Loucy (cell line): ENCODE data around the gene RUNX2.
A peak's percentile ranks its signal among the peaks of the same experiment; 100 is the strongest.
"Not testable (repeated sequence)": the region's sequence is repeated elsewhere in the genome, so short reads cannot be mapped to it uniquely, and the experiment has no call there.

Source experiments
- H2AFZ ChIP-seq: fragments of 200-600 bp; sonication (generic); 2 replicates; pipeline ENCODE4 v1.6.0; 2016; ENCODE audit warnings: antibody characterized with exemption, mild to moderate bottlenecking, low read length, moderate library complexity
- H3F3A ChIP-seq: fragments of 200-600 bp; 2 replicates; pipeline ENCODE4 v1.6.0; 2016; ENCODE audit warnings: antibody characterized with exemption, low read depth, mild to moderate bottlenecking
- H3K27me3 ChIP-seq: fragments of 200-600 bp; sonication (generic); 2 replicates; pipeline ENCODE4 v1.6.1; 2014; ENCODE audit warnings: low read length, mild to moderate bottlenecking; ENCODE audit not compliant: insufficient read depth, poor library complexity, severe bottlenecking
- H3K36me3 ChIP-seq: fragments of 200-600 bp; sonication (generic); 2 replicates; pipeline ENCODE4 v1.6.1; 2016; ENCODE audit warnings: low read length; ENCODE audit not compliant: insufficient read depth
- H3K4me1 ChIP-seq: fragments of 200-600 bp; sonication (generic); 2 replicates; pipeline ENCODE4 v1.5.1; 2014; ENCODE audit warnings: low read length, mild to moderate bottlenecking; ENCODE audit not compliant: insufficient read depth, poor library complexity, severe bottlenecking
- H3K4me2 ChIP-seq: fragments of 200-600 bp; sonication (generic); 2 replicates; pipeline ENCODE4 v1.6.0; 2014; ENCODE audit warnings: antibody characterized with exemption, low read length, low read depth, mild to moderate bottlenecking; ENCODE audit not compliant: poor library complexity, severe bottlenecking
- H3K4me3 ChIP-seq: fragments of 200-600 bp; sonication (generic); 2 replicates; pipeline ENCODE4 v1.5.1; 2014; ENCODE audit warnings: low read length, mild to moderate bottlenecking, mixed read lengths; ENCODE audit not compliant: poor library complexity, severe bottlenecking
- H3K79me2 ChIP-seq: fragments of 200-600 bp; sonication (generic); 2 replicates; pipeline ENCODE4 v1.6.1; 2014; ENCODE audit warnings: low read length; ENCODE audit not compliant: insufficient read depth
- H3K9ac ChIP-seq: fragments of 200-600 bp; sonication (generic); 2 replicates; pipeline ENCODE4 v1.6.0; 2014; ENCODE audit warnings: mild to moderate bottlenecking, low read depth, low read length, moderate library complexity; ENCODE audit not compliant: poor library complexity, severe bottlenecking
- H3K9me2 ChIP-seq: fragments of 200-600 bp; sonication (generic); replicated peaks from 2 replicates; pipeline ENCODE4 v1.6.1; 2016; ENCODE audit warnings: low read depth, low read length, mixed read lengths
- H3K9me3 ChIP-seq: fragments of 200-600 bp; sonication (generic); 2 replicates; pipeline ENCODE4 v1.6.1; 2014; ENCODE audit warnings: mild to moderate bottlenecking, antibody characterized with exemption, low read length, low read depth; ENCODE audit not compliant: insufficient read depth
- H4K20me1 ChIP-seq: fragments of 200-600 bp; sonication (generic); 2 replicates; pipeline ENCODE4 v1.6.0; 2014; ENCODE audit warnings: antibody characterized with exemption, low read length, mild to moderate bottlenecking; ENCODE audit not compliant: insufficient read depth, poor library complexity, severe bottlenecking
- EZH2phosphoT487 ChIP-seq: fragments of 200-600 bp; IDR thresholded peaks from 2 replicates; pipeline ENCODE4 v1.6.1; 2018; ENCODE audit warnings: antibody characterized with exemption, mild to moderate bottlenecking, moderate library complexity, borderline replicate concordance
- TF ChIP-seq, protein P1 (sequence below): fragments of 200-600 bp; sonication (generic); conservative IDR thresholded peaks from 2 replicates; pipeline ENCODE4 v1.5.1; 2014; ENCODE audit warnings: mild to moderate bottlenecking, antibody characterized with exemption, low read length

Gene RUNX2

DNA sequence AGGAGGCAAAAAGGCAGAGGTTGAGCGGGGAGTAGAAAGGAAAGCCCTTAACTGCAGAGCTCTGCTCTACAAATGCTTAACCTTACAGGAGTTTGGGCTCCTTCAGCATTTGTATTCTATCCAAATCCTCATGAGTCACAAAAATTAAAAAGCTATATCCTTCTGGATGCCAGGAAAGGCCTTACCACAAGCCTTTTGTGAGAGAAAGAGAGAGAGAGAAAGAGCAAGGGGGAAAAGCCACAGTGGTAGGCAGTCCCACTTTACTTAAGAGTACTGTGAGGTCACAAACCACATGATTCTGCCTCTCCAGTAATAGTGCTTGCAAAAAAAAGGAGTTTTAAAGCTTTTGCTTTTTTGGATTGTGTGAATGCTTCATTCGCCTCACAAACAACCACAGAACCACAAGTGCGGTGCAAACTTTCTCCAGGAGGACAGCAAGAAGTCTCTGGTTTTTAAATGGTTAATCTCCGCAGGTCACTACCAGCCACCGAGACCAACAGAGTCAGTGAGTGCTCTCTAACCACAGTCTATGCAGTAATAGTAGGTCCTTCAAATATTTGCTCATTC, at the start of gene RUNX2:
Gene RUNX2, plus strand, starts transcription at position 375 of the 567 bp plus-strand sequence. CDS start 397 bp downstream, outside the sequence.
- Histone ChIP-seq H3K4me2 (peak within 1 kb of the TSS; percentile 65), H3K9me3 (no peaks in the 10 kb centered on the region), H3K79me2 (peaks cover 14% of the 10 kb centered on the region; the same call in 1 of the 2 replicates), H3K27me3 (no peaks in the 10 kb centered on the region), H3K9ac (peak within 1 kb of the TSS; percentile 25), H3K4me1 (peaks cover 61% of the 10 kb centered on the region), H3K36me3 (no peaks in the 10 kb centered on the region), H3K9me2 (no peaks in the 10 kb centered on the region), H3F3A (peaks cover 3% of the 10 kb centered on the region; the same call in 1 of the 2 replicates), H3K4me3 (peak within 1 kb of the TSS; percentile 49), H2AFZ (0 out of 2 replicates have a peak within 1 kb of the TSS, but pooled peaks have one; percentile 26), H4K20me1 (no peaks in the 10 kb centered on the region)
- TF ChIP-seq, protein P1, sequence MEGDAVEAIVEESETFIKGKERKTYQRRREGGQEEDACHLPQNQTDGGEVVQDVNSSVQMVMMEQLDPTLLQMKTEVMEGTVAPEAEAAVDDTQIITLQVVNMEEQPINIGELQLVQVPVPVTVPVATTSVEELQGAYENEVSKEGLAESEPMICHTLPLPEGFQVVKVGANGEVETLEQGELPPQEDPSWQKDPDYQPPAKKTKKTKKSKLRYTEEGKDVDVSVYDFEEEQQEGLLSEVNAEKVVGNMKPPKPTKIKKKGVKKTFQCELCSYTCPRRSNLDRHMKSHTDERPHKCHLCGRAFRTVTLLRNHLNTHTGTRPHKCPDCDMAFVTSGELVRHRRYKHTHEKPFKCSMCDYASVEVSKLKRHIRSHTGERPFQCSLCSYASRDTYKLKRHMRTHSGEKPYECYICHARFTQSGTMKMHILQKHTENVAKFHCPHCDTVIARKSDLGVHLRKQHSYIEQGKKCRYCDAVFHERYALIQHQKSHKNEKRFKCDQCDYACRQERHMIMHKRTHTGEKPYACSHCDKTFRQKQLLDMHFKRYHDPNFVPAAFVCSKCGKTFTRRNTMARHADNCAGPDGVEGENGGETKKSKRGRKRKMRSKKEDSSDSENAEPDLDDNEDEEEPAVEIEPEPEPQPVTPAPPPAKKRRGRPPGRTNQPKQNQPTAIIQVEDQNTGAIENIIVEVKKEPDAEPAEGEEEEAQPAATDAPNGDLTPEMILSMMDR, result no peak
- TF ChIP-seq EZH2phosphoT487, result no peak

DNA sequence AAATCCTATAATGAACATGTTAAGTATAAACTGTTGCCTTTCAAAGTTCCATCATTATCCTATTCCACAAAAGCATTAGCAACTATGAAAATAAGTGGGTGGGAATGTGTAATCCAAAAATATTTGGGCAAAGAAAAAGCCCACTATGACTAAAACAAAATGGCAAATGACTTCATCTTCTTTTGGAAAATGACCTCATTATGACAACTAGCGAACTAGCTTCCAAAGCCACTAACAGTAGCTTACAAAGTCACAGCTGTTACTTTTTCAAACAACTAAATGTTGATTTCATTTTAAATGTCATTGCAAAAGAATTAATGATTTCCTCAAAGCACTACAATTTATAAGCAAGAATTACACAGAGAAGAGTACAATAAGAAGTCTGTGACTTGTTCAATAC, 49.8 kb upstream of the RUNX2 start:
- no peaks in the 10 kb centered on the region for H3K4me1 ChIP-seq
- TF ChIP-seq EZH2phosphoT487, result no peak
- TF ChIP-seq, protein P1, result no peak
- peaks cover 6% of the 10 kb centered on the region for H3K9me3 ChIP-seq
- H3K27me3 ChIP-seq, result no peaks in the 10 kb centered on the region
- H3K4me3 ChIP-seq, result no peak overlapping the region
- no peak overlapping the region for H2AFZ ChIP-seq
- H3F3A ChIP-seq, result no peaks in the 10 kb centered on the region
- H4K20me1 ChIP-seq, result no peaks in the 10 kb centered on the region
- H3K36me3 ChIP-seq, result no peaks in the 10 kb centered on the region
- no peaks in the 10 kb centered on the region for H3K79me2 ChIP-seq
- no peaks in the 10 kb centered on the region for H3K9me2 ChIP-seq
- H3K9ac ChIP-seq, result no peak overlapping the region
- H3K4me2 ChIP-seq, result no peak overlapping the region

DNA sequence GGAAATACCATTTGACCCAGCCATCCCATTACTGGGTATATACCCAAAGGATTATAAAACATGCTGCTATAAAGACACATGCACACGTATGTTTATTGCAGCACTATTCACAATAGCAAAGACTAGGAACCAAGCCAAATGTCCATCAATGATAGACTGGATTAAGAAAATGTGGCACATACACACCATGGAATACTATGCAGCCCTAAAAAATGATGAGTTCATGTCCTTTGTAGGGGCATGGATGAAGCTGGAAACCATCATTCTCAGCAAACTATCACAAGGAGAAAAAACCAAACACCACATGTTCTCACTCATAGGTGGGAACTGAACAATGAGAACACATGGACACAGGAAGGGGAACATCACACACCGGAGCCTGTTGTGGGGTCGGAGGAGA, 41.4 kb upstream of the RUNX2 start:
- not testable (repeated sequence) for H4K20me1 ChIP-seq, H3K9me3 ChIP-seq, H3K79me2 ChIP-seq, H2AFZ ChIP-seq, H3K27me3 ChIP-seq, H3K36me3 ChIP-seq, H3K9me2 ChIP-seq, H3F3A ChIP-seq, H3K4me2 ChIP-seq, H3K4me3 ChIP-seq, H3K4me1 ChIP-seq, H3K9ac ChIP-seq
